GM19438 (cell line): ENCODE measurements around the gene AGAP1.

ENCODE experiments used
- ATAC-seq: cut with Tn5 transposase; IDR thresholded peaks from one replicate; pipeline ENCODE4 v1.9.1; 2021; ENCODE audit warnings: low read depth; ENCODE audit not compliant: unreplicated experiment

AGAP1 gene

DNA sequence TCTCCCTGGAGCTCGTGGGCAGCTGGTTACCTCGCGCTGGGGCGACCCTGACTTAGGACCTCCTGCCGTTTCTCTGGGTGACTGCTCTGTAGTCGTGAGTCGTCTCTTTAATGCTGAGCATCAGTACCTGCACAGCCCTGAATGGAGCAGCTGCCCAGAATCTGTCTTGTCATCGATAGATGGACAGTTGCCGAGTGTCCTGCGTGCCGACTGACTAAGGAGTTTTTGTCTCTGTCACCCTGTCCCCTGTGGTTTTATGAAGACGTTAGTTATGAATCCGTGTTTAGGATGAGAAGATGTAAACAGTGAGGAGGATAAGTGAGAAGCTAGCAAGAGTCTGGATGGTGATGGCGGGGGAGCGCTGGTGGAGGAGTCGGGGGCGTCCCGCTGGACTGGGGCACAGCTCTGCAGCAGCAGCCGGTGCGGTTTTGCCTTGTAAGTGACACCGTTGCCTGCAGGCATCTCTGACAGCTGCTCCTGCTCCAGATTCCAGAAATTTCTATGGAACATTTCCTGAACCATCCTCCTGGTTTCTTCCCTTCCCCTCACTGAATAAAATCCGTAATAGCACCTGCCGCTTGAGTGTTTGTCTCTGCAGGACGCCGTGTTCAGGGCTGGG is 13.3 kb downstream of the AGAP1 start:
- ATAC-seq = no peak

DNA sequence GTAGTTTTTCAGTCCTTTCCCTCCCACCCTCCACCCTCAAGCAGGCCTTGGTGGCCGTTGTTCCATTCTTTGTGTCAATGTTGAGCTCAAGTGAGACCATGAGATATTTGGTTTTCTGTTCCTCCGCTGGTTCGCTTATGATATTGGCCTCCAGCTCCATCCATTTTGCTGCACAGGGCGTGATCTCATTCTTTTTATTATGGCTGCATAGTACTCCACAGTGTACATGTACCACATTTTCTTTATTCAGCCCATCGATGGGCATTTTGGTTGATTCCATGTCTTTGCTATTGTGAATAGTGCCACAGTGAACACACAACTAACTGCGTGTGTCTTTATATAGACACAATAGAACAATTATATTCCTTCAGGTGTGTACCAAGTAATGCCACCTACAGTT is 14.1 kb downstream of the AGAP1 start:
- ATAC-seq = no peak

- ATAC-seq = no peak
Measured at GRCh38 chr2:235508371-235509160, 14.7 kb downstream of the AGAP1 start.

DNA sequence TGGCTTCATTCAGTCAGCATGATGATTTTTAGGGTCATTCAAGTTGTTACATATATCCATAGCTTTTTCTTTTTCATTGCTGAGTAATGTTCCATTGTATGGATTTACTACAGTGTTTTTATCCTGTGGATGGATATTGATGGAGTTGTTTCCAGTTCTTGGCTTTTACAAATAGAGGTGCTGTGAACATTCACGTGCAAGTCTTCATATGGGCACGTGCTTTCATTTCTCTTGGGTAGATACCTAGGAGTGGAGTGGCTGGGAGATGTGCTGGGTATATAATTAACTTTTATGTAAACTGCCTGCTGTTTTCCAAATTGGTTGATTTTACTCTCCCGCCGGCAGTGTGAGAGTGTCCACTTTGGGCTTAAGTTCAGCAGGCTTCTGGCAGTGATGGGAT is 16.5 kb downstream of the AGAP1 start:
- no peak for ATAC-seq

DNA sequence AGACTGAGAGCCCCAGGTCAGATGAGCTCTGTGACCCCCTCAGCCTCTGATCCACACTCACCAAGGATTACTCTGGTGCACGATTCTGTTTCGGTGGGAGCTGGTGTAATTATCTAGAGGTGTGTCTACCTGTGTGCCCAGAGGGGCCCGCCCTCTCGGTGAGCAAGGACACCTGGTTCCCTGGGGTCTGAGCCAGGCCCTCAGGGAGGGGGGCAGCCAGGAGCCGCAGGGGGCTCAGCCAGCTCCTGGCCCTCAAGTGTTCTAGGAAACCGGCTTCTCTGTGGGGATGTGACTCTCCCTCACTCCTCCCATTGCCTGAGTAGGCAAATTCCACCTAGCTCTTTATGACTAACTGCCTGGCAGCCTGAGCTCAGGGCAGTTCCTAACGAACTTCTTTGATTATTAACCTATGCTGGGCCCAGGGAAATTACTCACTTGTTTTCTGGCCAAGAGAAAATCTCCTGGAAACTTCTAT is 17.4 kb downstream of the AGAP1 start:
- ATAC-seq = no peak

DNA sequence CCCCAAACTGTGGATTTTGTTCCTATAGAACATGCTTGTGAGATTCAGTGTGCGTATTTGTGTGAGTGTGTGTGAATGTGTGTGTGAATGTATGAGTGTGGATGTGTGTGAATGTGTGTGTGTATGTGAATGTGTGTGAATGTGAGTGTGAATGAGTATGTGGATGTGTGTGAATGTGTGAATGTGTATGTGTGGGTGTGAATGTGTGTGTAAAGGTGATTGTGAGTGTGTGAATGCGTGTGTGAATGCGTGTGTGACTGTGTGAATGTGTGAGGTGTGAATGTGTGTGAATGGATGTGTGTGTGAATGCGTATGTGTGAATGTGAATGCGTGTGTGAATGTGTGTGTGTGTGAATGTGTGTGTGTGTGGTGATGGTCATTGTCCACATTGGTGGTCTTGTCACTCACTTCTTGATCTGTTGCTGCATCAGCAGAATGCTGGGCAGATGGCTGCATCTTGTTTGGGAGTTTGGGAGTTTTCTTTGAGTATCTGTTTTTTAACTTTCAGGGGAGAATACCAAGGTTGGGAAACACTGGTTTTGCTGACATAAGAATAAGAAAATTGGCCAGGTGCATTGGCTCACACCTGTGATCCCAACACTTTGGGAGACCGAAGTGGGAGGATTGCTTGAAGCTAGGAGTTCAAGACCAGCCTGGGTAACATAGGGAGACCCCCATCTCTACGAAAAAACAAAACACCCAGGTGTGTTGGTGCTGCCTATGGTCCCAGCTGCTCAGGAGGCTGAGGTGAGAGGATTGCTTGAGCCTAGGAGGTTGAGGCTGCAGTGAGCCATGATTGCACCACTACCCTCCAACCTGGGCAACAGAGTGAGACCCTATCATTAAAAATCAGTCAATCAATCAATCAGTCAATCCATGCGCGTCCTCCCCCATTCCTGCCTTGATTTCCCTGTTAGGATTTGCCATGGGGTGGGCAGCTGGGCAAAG is 18.2 kb downstream of the AGAP1 start:
- no peak for ATAC-seq

GRCh38 chr2:235512699-235513053 is 18.8 kb downstream of the AGAP1 start:
- ATAC-seq = no peak

DNA sequence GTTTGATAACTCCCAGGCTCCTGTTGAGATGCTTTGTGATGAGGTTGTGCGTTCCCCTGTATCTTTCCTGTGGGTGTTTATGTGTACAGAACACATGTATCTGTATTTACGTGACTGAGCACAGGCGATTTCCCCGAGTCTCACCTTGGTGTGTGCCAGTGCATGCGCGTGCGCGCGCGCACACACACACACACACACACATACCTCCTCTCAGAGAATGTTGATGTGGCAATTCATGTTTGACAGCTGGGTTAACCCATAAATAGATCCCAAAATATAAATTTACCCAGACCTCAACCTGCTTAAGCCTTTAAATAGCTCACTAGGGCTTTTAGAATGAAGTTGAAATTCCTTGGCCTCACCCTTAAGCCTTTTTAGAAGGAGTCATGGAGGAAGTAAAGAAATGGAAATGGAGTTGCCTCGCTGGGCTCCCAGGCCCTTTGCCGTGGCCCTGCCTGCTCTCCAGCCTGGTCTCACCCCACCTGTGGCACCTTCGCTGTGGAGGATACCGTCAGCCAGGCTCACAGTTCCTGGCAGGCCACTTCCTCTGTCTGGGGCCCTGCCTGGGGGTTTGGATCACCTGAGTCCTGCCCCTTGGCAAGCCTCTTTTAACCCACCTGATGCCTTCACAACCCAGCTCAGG is 20.3 kb downstream of the AGAP1 start:
- ATAC-seq = no peak

GRCh38 chr2:235514627-235515363 is 21.0 kb downstream of the AGAP1 start:
- no peak for ATAC-seq

DNA sequence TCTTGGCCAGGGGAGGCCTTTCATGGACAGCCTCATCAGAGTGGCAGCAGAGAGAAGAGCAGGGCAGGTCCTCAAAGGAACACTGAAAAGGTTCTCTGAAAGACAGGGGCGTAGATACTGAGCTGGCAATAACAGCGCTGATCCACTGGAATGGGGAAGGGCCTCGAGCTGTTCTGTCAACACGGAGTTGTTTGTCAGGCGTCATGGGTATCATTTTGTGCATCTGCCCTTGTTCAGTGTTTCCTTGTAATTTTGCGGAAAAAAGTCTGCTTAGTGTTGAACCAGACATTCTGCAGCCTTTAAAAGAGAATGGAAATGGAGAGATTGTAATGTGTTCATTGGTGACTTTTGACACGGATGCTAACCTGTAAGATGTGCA is 21.5 kb downstream of the AGAP1 start:
- no peak for ATAC-seq

GRCh38 chr2:235515821-235516220 is 22.0 kb downstream of the AGAP1 start:
- no peak for ATAC-seq

GRCh38 chr2:235516257-235516656 is 22.4 kb downstream of the AGAP1 start:
- no peak for ATAC-seq

- no peak for ATAC-seq
Measured at GRCh38 chr2:235518322-235519090, 24.7 kb downstream of the AGAP1 start.

DNA sequence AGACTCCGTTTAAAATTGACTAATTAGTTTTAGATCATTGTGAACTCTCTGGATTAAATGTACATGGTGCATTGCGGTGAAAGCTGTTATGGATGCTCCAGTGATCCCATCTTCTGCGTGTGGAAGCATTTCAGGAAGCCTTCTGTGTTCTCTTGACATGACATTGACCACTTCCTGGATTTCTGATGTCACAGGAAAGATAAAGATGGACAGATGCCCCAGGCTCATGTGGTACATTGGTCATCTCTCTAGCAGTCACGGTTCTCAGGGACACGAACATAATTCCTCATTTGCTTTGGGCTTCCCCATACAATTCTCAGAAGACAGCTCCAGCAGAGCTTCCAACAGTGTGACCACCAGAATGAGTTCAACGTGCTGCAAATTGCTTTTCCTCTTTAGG is 26.9 kb downstream of the AGAP1 start:
- ATAC-seq = no peak

DNA sequence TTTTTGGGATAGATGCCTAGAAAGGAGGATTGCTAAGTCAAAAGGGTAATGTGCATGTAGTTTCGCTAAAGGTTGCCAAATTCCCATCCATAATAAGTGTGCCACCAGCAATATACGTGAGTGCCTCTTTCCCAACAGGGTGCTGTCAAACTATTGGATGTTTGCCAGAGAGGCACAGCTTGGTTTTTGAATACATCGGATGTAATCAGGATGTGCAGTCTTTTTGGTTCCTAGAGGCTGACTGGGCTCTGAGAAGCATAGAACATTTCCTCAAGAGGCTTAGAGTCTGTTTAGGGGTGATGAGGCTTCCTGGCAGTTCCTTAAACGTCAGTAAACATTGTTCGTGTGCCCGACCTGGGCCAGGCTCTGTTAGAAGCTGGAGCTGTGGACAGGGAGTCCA is 28.0 kb downstream of the AGAP1 start:
- no peak for ATAC-seq

DNA sequence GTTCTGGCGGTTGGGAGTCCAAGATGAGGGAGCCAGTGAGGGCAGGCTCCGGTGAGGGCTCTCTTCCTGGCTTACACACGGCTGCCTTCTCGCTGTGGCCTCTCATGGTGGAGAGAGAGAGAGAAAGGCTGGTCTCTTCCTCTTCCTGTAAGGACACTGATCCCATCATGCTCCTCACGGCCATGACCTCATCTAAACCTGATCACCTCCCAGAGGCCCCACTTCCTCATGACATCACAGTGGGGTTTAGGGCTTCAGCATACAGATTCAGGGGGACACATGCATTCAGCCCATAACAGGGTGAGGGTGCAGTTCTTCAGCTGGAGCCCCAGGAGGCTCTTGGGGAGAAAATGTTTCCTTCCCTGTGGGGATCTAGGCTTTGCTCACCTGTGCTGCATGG is 29.2 kb downstream of the AGAP1 start:
- ATAC-seq = no peak

- no peak for ATAC-seq
Measured at GRCh38 chr2:235523486-235524150, 29.8 kb downstream of the AGAP1 start.

DNA sequence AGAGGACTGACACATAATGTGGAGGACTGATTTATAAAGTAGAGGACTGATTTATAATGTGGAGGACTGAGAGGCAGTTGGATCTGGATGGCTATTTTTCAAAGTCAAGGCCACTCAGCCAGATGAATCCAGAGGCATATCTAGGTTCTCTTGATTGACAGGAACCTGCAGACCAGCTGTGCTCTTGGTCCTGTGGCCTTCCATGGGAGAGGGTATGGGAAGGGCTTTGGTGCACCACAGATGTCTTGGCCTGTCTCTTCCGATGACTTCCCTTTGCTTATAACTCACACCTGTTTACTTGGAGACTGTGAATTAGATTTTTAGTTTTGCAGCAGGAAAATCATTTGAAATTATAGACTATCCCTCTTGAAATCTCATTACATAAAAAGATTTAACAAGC is 32.3 kb downstream of the AGAP1 start:
- ATAC-seq = no peak
